LoVo (cell line): ENCODE measurements around the gene TBC1D23.
A peak's percentile ranks its signal among the peaks of the same experiment; 100 is the strongest.
"Not testable (repeated sequence)": the region's sequence is repeated elsewhere in the genome, so short reads cannot be mapped to it uniquely, and the experiment has no call there.

Source experiments
- DNase-seq: peaks from one replicate; pipeline ENCODE4 v3.0.0-alpha.2; 2016; ENCODE audit warnings: low spot score

TBC1D23 gene

GRCh38 chr3:100299016-100299415 is 38.2 kb downstream of the TBC1D23 start:
- no peak for DNase-seq

DNA sequence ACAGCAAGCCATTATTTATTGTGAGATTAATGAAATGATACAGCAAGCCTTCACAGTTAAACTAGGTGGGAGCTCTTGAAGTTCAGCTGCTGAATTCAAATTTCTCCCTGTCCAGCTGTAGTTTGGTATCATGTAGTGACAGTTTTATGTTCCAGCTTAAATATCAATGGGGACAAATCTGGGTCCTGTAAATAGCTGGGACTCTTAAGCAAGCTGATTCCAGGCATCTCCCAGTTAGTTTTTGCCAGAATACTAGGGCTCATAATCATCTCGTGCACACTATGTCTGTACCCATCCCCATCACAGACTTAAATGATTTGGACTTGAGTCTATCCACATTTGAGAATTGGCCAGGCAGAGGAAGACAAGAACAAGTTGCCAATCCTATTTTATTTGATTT is 45.9 kb downstream of the TBC1D23 start:
- no peak for DNase-seq

DNA sequence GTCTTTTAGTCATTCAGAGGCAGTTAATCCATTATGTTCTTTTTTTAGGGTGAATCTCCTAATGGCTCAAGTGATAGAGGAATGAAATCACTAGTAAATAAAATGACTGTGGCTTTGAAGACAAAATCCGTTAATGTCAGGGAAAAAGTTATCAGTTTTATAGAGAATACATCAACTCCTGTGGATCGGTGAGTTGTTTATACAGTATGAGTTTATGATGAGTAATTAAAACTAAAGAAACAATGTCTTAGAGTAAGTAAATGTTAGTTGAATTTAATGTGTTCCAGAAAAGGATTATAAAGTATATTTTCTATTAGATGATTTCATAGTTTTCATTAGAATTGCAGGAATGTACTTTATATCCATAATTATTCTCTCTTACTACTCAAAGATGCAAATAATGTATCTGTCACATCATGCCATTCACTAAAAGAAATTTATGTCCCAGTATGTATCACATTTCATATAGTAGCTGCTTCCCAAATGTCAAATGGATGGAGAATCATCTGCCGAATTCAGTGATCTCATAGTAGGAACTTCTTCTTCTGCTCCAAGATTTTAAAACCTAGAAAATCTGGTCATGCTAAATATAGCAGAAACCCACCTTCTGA is 49.7 kb downstream of the TBC1D23 start:
- no peak for DNase-seq

DNA sequence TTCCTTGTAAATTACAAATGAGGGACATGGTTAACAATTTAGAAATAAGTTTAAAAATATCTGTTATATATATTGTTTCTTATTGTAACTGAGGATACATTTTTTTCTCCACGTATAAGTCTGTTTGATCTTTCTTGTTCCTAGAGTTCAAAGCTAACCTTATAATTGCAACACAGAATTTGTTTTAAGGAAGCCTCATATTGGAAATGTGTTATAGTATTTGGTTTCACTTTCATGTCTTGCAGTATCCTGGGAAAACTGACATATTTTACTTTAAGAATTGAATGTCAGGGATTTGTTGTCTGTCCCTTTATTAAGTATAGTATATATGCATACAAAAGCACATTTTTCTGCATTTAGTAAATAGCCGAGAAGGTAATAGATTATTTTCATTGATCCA is 50.2 kb downstream of the TBC1D23 start:
- no peak for DNase-seq

- peak; percentile 39 for DNase-seq
These were observed 55.9 kb downstream of the TBC1D23 start for GRCh38 chr3:100316641-100317069.

DNA sequence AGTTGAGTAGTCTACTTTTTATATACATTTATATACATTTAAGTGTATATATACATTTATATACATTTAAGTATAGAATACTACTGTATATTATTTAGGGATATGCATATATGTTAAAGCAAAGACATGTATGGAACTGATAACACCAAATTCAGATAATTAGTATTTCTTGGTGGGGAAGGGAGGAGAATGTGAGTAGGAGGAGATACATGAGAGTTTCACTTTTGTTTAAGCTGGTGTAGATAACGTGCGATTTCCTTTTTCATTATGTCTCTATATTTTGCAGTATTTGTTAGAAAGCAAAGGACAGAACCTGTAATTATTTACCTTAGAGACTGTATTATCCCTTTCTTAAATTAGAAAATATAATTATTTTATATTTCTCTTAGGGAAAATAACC is 57.1 kb downstream of the TBC1D23 start:
- no peak for DNase-seq

DNA sequence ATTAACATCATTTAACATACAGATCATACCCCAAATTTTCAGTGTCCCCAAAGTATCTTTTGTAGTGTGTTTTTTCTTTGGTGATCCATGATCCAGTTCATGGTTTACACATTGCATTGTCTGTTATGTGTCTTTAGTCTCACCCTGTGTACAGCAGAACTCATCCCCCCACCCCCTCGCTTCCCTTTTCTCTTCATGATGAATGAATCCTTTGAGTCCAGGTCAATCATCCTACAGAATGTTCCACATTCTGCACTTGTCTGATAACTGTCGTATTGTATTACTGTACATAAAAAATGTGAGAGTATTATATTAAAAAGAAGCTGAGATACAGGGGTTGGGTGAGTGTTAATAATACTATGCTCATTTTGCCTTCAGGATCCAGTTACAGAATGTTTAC is 59.2 kb downstream of the TBC1D23 start:
- DNase-seq = no peak

DNA sequence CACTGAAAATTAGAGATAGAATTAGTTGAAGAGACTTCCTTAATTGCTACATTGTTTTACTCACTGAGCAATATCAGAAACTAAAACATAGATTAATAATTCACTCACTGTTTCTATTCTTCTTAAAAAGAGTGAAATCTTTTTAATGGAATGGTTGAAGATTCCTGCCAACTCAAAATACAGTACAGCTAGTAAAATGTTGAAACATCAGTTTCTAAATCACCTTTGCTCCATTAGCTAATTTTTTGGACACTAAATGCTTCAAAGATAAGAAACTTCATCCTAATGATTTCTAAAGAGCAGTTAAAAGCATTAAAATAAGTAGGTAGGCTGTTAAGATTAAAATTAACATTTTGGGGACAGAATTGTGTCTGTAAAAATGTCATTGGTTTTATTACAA is 63.3 kb downstream of the TBC1D23 start:
- no peak for DNase-seq

GRCh38 chr3:100325827-100326226 is 65.0 kb downstream of the TBC1D23 start:
- DNase-seq = no peak

DNA sequence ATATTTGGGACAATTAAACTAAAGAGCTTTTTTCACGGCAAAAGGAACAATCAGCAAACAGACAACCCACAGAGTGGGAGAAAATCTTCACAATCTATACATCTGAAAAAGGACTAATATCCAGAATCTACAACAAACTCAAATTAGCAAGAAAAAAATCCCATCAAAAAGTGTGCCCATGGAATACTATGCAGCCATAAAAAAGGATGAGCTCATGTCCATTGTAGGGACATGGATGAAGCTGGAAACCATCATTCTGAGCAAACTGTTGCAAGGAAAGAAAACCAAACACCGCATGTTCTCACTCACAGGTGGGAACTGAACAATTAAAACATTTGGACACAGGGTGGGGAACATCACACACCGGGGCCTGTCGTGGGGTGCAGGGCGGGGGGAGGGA is 66.6 kb downstream of the TBC1D23 start:
- DNase-seq = not testable (repeated sequence)

GRCh38 chr3:100329800-100330489 is 69.2 kb downstream of the TBC1D23 start:
- DNase-seq = no peak

GRCh38 chr3:100330651-100331050 is 69.9 kb downstream of the TBC1D23 start:
- DNase-seq = no peak

- no peak for DNase-seq
These were observed 70.9 kb downstream of the TBC1D23 start for GRCh38 chr3:100331660-100332059.

DNA sequence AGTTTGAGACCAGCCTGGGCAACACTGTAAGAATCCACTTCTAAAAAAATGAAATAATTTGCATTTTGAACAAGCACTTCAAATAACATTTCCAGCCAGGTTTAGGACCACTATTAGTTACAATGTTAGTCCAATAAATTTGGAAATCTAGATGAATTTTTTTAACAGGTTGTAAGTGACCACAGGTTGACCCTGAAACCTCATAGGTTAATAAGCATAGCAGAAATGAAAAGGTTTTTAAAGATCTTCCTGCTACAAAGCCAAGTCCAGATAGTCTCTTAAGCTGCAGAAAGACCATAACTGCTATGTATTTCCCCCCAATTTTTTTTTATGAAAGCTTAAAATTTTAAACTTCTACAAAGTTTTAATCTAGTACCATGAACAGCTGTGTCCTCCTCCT is 72.3 kb downstream of the TBC1D23 start:
- DNase-seq = no peak

- DNase-seq = no peak
These were observed 73.2 kb downstream of the TBC1D23 start for GRCh38 chr3:100333970-100334487.

GRCh38 chr3:100334488-100335351 is 73.9 kb downstream of the TBC1D23 start, which contains the start of gene NIT2:
TSS of gene NIT2 (plus strand) at chr3:100334757. CDS start at chr3:100334792, 35 bp downstream.
- peak; percentile 85 for DNase-seq

- peak; percentile 4 for DNase-seq
These were observed 74.6 kb downstream of the TBC1D23 start for GRCh38 chr3:100335434-100335833.

GRCh38 chr3:100336229-100336628 is 75.4 kb downstream of the TBC1D23 start:
- not testable (repeated sequence) for DNase-seq

DNA sequence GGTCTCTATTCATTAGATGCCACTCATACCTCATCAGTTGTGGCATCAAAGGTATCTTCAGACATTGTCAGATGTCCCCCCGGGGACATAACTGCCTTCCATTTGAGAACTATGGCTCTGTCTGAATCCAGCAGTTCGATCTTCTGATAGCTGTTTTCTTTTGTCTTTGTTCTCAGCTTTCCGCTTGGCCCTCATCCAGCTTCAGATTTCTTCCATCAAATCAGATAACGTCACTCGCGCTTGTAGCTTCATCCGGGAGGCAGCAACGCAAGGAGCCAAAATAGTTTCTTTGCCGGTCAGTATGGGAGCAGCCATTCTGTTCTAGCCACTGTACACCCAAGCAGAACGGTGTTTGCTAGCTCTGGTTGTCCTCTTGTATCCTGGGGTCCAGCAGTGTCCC is 78.1 kb downstream of the TBC1D23 start:
- no peak for DNase-seq

DNA sequence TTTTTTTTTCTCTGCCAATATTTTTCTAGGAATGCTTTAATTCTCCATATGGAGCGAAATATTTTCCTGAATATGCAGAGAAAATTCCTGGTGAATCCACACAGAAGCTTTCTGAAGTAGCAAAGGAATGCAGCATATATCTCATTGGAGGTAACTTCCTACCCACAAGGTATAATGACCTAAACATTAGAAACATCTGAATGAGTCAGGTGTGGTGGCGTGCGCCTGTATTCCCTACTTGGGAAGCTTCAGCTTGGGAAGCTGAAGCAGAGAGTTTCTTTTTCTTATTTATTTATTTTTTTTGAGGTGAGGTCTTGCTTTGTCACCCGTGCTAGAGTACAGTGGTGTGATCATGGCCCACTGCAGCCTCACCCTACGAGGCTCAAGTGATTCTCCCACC is 79.0 kb downstream of the TBC1D23 start:
- DNase-seq = no peak

GRCh38 chr3:100340527-100340926 is 79.7 kb downstream of the TBC1D23 start:
- DNase-seq = no peak

DNA sequence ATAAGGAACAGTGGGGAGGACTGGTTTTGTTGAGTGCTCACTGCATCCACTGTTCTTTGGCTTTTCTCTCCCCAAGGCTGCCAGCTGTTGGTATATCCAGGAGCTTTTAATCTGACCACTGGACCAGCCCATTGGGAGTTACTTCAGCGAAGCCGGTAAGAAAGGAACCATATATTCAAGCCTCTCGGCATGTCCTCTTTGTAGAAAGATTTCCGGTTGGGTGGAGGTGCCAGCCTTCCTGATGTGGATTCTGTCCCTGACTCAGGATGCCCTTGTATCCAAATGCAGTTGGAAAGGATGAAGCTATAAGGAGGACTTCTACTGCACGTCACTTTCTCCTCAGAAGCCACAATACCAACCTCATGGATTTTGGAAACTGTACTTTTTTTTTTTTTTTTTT is 87.9 kb downstream of the TBC1D23 start:
- DNase-seq = no peak

- not testable (repeated sequence) for DNase-seq
These were observed 91.0 kb downstream of the TBC1D23 start for GRCh38 chr3:100351770-100352169.
